Body of pancreas (tissue), 4 donors: Measurements from ENCODE around the gene GTSF1L.

Experiments
- CTCF ChIP-seq, 7 experiments: fragments of 450-650 bp in 4 of 7; fragments of 200-600 bp in 3 of 7; sonication (generic) in 3 of 7; IDR thresholded peaks; one replicate each; pipeline ENCODE4 v1.5.1; 2016 to 2019; ENCODE audit warnings: antibody characterized with exemption in 7 of 7
- POLR2A ChIP-seq, 3 donors: fragments of 450-650 bp; IDR thresholded peaks; one replicate each; pipeline ENCODE4 v1.6.1; 2016; ENCODE audit warnings: antibody characterized with exemption in 3 of 3, mild to moderate bottlenecking in 2 of 3

GRCh38 chr20:43751167-43752050 is 24.6 kb upstream of the GTSF1L start:
- TF ChIP-seq CTCF (IDR thresholded peaks at IDR 0.05) (no peak), POLR2A (IDR thresholded peaks at IDR 0.05) (no peak)
